RPMI8226 (cell line): ENCODE measurements around the gene CAPN14.
A peak's percentile ranks its signal among the peaks of the same experiment; 100 is the strongest.

Source experiments
- DNase-seq: peaks from one replicate; pipeline ENCODE4 v3.0.0-alpha.2; 2015

The CAPN14 gene

DNA sequence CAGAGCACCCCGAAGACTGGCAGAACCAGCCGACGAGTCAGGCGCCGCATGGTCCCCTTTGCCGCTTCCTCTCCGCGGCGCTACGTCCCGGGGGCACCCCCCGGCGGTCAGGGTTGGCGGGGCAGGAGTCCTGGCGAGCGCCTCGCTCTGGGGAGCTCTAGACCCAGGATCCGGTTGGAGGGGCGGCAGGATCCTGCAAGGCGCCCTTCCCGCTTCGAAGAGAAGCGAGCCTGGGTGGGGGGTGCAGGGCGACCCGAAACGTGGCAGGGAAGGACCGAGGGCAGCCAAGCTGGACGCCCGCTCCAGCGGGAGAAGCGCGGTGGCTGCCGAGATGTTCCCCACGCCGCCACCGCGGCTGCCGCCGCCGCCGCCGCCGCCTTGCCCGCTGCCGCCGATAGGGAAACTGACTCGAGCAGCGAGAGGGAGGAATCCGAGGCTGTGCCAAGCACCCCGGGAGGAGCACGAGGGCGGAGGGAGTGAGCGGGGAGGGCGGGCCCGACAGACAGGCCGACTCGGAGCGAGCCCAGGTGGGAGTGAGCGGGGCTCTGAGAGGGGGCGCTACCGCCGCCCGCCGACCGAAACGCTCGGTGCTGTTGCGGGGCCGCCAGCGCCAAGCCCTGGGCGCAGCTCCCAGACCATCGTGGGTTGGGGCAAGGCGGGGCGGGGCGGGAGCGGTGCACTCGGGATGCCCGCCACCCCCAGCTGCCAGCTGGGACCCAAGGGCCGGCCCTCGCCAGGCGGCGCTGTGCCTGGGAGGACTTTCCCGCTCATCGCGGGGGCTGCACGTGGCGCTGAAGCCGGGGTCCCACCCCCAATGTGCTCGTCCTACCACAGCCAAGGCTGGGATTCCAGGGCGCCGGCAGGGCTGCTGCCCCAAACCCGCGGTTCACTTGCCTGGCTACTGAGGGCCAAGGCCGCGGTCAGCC lies 79.0 kb downstream of the CAPN14 start, which contains the start of gene GALNT14:
TSS of gene GALNT14 (minus strand) at position 404 of the 926 bp plus-strand sequence. CDS start at position 50, 354 bp downstream.
- DNase-seq, result peak; percentile 85

DNA sequence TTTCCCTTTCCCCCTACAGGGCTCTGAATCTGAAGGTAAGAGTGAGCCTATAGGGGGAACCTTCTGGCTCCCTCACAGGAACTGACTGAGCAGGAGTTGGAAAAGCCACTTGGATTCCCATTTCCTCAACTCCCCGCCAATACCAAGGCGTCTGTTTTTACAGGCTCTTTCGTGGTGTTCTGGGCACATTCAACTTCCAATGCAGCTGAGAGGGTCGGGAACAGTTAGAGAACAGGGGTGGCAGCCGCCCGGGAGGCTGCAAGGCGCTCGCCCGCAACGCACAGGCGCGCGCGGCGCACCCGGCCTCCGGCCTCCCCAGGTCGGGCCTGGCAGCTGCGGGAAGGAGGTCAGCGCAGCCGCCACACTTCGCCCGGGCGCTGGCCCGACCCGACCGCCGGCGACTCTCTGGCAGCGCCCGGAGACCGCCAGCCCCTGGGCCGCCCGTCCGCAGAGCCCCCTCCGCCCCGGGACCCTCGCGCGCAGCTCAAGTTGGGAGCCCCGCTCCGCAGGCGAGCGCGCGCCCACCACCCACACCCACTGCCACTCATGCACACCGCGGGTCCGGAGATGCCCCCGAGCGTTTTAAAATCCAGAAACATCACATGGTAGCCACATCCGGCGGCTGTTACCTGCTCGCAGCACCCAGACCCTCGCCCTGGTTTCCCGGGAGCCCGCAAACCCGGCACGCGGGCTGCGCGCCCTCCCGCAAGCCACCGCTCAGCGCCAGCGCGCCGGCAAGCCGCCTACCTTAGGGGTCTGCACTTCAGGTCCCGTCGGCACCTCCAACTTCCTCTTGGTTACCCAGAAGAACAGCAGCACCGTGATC lies 79.9 kb downstream of the CAPN14 start:
- peak; percentile 56 for DNase-seq

GRCh38 chr2:31136732-31137131 lies 80.6 kb downstream of the CAPN14 start:
- peak; percentile 43 for DNase-seq

- DNase-seq, result no peak
These were observed 81.3 kb downstream of the CAPN14 start for GRCh38 chr2:31136000-31136399.

DNA sequence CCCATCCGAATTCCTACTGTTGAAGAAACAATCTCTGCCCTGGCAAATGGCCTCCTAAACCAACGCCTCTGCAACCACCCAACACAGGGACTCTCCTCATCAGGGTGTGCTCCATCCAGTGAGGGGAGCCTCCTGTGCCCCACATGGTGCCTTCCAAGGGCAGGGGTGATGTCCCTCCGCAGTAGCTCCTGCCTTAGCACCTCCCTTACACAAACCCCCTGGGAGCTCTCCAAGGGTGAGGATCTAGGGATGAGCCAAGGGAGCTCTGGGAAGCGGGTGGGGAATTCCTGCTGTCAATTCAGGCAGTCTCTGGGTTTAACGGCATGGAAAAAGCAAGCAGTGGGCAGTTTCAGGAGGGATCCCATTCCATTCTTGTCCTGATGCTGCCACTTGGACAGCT lies 82.8 kb downstream of the CAPN14 start:
- no peak for DNase-seq

DNA sequence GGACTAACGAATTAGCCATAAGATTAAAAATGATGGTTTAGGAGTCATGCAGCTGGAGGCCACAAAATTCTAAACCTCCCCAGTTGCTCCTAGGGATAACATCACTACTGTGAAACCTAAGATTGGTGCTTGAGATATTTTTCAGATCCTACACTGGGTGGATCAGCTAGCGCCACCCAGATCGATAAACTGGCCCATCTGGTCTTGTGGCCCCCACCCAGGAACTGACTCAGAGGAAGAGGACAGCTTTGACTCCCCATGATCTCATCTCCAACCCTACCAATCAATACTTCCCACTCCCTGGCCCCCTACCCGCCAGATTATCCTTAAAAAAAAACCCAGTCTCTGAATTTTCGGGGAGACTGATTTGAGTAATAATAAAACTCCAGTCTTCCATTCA lies 84.5 kb downstream of the CAPN14 start:
- DNase-seq, result no peak

GRCh38 chr2:31131871-31132270 lies 85.4 kb downstream of the CAPN14 start:
- no peak for DNase-seq

DNA sequence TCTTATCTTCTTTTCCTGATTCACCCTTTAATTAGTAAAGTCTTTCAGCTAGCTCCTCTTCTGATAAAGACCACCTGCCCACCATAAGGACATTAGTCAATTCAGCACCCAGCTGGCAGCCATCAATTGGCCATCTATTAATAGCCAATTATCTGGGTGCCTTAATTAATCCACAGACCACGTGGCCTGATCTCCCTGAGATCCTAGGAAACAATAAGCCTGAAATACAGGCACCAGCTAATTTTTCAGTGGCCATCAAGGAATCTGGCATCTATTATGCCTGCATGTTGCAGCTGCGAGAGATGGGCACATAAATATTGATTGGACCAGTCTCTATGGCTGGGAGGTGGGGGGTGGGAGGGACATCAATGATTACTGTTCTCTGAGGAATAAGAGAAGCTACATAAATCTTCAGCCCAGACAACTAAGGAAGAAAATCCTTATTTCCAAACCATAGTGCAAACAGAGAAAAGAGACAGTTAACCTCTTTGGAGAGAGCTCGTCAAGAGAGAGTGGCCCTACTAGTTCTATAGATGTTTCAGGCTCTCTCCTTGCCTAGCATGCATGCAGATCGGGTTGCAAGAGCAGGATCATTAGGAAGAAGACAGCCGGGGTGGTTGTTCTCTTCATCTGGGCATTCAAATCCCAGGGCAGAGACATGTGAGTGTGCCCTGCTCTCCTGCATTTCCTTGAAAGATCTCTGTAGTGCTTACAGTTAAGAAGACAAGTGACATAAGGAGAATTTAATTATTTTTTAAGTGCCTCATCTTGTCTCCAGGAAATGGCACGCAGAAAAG lies 87.7 kb downstream of the CAPN14 start:
- no peak for DNase-seq

DNA sequence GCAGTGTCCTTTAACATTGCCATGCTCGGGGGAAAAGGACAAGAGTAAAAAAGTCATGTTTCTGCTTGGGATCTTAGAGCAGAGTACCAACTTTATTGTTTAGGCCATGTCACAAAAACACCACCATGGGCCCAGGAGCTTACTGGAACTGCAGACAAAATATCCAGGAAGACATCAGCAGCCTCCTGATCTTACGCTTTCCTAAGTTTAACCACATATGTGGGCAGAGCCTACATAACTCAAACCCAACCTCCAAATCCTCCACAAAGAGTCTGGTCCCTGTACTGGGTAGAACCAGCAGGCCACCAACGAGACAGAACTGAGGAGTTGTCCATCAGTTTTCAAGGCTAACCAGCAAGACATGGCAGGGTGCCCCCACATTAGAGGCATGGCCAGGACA lies 89.4 kb downstream of the CAPN14 start:
- DNase-seq, result no peak

DNA sequence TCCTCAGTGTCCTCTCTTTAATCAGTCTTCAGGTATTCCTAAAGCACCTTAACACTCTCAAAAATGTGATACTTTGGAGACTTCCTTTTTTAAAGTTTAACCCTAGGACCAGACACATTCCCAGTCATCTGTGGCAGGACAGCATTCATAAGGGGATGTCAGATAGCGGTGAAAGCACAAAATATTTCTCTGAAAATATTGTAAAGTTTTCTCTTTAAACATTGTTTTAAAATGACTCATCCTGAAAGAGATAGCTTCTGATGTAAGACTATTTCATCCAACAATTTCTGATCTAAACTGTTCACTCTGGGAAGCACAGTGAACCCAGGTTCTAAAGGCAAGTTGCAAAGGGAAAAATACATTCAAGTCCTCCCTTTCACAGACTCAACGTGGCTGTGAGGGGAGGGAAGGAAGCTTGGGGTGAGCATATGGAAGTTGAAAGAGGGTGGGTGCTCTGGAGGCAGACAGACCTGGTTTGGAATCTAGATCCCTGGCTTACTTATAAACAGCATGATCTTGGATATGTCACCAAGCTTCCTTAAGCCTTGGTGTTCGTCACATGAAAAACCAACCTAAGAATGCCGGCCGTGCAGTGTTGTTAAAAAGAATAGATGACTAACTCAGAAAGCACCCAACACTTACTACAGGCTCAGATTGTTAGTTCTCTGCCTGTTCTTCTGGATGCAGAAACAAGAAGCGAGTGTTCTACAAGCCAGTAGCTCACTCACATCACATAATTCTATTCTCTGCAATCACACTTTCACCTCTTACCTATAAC lies 91.2 kb downstream of the CAPN14 start:
- DNase-seq, result no peak

GRCh38 chr2:31124904-31125303 lies 92.4 kb downstream of the CAPN14 start:
- DNase-seq, result no peak
